Effector CD4-positive, alpha-beta T cell (primary cell): ENCODE data around the gene PLEKHA7.

ENCODE experiments used
- DNase-seq: peaks from one replicate; pipeline ENCODE4 v3.0.0-alpha.2; 2020

Gene PLEKHA7

GRCh38 chr11:16767957-16768356, 246.3 kb downstream of the PLEKHA7 start:
- no peak for DNase-seq

- DNase-seq, result no peak
Observed at GRCh38 chr11:16767137-16767536, 247.1 kb downstream of the PLEKHA7 start.

- DNase-seq, result no peak
Observed at GRCh38 chr11:16764888-16765287, 249.3 kb downstream of the PLEKHA7 start.

- DNase-seq, result no peak
Observed at GRCh38 chr11:16763746-16764145, 250.5 kb downstream of the PLEKHA7 start.

- DNase-seq, result no peak
Observed at GRCh38 chr11:16759857-16760508, 254.2 kb downstream of the PLEKHA7 start.

- DNase-seq, result no peak
Observed at GRCh38 chr11:16758382-16759024, 255.7 kb downstream of the PLEKHA7 start.

GRCh38 chr11:16750417-16750816, 263.8 kb downstream of the PLEKHA7 start:
- DNase-seq, result no peak

- DNase-seq, result no peak
Observed at GRCh38 chr11:16749666-16750065, 264.5 kb downstream of the PLEKHA7 start.

- no peak for DNase-seq
Observed at GRCh38 chr11:16749092-16749491, 265.1 kb downstream of the PLEKHA7 start.

GRCh38 chr11:16745950-16746605, 268.1 kb downstream of the PLEKHA7 start:
- no peak for DNase-seq

- no peak for DNase-seq
Observed at GRCh38 chr11:16744128-16744725, 270.0 kb downstream of the PLEKHA7 start.

GRCh38 chr11:16743478-16743877, 270.7 kb downstream of the PLEKHA7 start:
- DNase-seq, result no peak

- DNase-seq, result no peak
Observed at GRCh38 chr11:16741473-16741872, 272.7 kb downstream of the PLEKHA7 start.

- DNase-seq, result no peak
Observed at GRCh38 chr11:16738947-16739815, 275.0 kb downstream of the PLEKHA7 start.

GRCh38 chr11:16738193-16738946, 275.8 kb downstream of the PLEKHA7 start, which contains the start of gene C11orf58:
TSS of gene C11orf58 (plus strand) at chr11:16738647. CDS start at chr11:16738779, 132 bp downstream.
- peak; percentile 96 for DNase-seq

GRCh38 chr11:16737818-16738192, 276.4 kb downstream of the PLEKHA7 start:
- DNase-seq, result peak; percentile 2
